Testis (tissue), 3 donors: ENCODE data around the gene SRSF8. TPM values are rescaled to one million over a fixed set of nuclear protein-coding genes. Genes with fewer than 3 reads are reported as not detected.

Experiments used
- DNase-seq: peaks from one replicate; pipeline ENCODE4 v3.0.0-alpha.2; 2019
- H3K27ac ChIP-seq, 2 donors: fragments of 200-600 bp; sonication (generic); one replicate each; pipeline ENCODE4 v1.5.1; 2019
- H3K27me3 ChIP-seq: fragments of 200-600 bp; sonication (generic); one replicate; pipeline ENCODE4 v1.5.1; 2019
- H3K36me3 ChIP-seq: fragments of 200-600 bp; sonication (generic); one replicate; pipeline ENCODE4 v1.5.1; 2017; ENCODE audit warnings: low read depth; ENCODE audit errors: missing control alignments
- H3K4me1 ChIP-seq: fragments of 200-600 bp; sonication (generic); one replicate; pipeline ENCODE4 v1.5.1; 2019
- H3K4me3 ChIP-seq, 2 donors: fragments of 200-600 bp; sonication (generic); one replicate each; pipeline ENCODE4 v1.5.1; 2017 to 2019
- H3K9me3 ChIP-seq: fragments of 200-600 bp; sonication (generic); one replicate; pipeline ENCODE4 v1.5.1; 2017
- CTCF ChIP-seq, 3 experiments: fragments of 450-650 bp in 2 of 3; fragments of 200-600 bp in 1 of 3; sonication (generic) in 1 of 3; IDR thresholded peaks; one replicate each; pipeline ENCODE4 v1.5.1; 2016 to 2019; ENCODE audit warnings: antibody characterized with exemption in 3 of 3, mild to moderate bottlenecking in 2 of 3, moderate library complexity in 1 of 3
- POLR2A ChIP-seq: fragments of 450-650 bp; IDR thresholded peaks from one replicate; pipeline ENCODE4 v1.6.1; 2017; ENCODE audit warnings: antibody characterized with exemption, mild to moderate bottlenecking, moderate library complexity
- WGBS, 2 donors: methylation state at CpG; one replicate each; pipeline ENCODE4 v1.1.5; 2018; 5-methylcytosine and 5-hydroxymethylcytosine counted together
- intact Hi-C: fragments of 100-400 bp; cut with DNase I; formaldehyde crosslinking; loops from one replicate; pipeline ENCODE4 v1.15.1; 2023; ENCODE audit warnings: low total_unique reads
- polyA plus RNA-seq: library from polyadenylated mRNA; stranded (reverse); fragments of 350-450 nt; fragmentation: Illumina TruSeq; extraction: RNeasy Lipid Tissue Mini Kit (QIAGEN cat#74804); gene quantifications from one replicate; pipeline ENCODE4 v1.2.3, GENCODE V29; 2014; ENCODE audit warnings: low read depth, low replicate concordance; ENCODE audit not compliant: insufficient read depth
- total RNA-seq, 2 donors: library from RNA; depleted of rRNA; stranded (reverse); fragments of >200 nt; gene quantifications; one replicate each; pipeline ENCODE4 v1.2.3, GENCODE V29; 2016

SRSF8 gene
- total and polyA plus RNA-seq, 3 donors from 2014 or later, result 30.0 to 37.2 (median 32.5) TPM

- intact Hi-C loops, result no loop called here
- Histone ChIP-seq H3K4me1 (peaks cover 24% of the 10 kb centered on the region), H3K36me3 (no peaks in the 10 kb centered on the region), H3K4me3 (no peak overlapping the region), H3K27ac (no peak overlapping the region), H3K9me3 (no peaks in the 10 kb centered on the region), H3K27me3 (no peaks in the 10 kb centered on the region)
- WGBS, 2 donors, result 48 to 59% methylated on average over 5 of the region's 5 CpGs
- TF ChIP-seq POLR2A, result no peak
- peak in 2 of 3 experiments; percentile 17 to 39 for TF ChIP-seq CTCF (IDR thresholded peaks at IDR 0.05)
- DNase-seq, result no peak
Measured at GRCh38 chr11:95092549-95093324, 26.0 kb downstream of the SRSF8 start.

GRCh38 chr11:95093548-95093947, 26.8 kb downstream of the SRSF8 start:
- Histone ChIP-seq H3K4me3 (no peak overlapping the region), H3K9me3 (no peaks in the 10 kb centered on the region), H3K27ac (no peak overlapping the region), H3K36me3 (no peaks in the 10 kb centered on the region), H3K27me3 (no peaks in the 10 kb centered on the region), H3K4me1 (peaks cover 24% of the 10 kb centered on the region)
- TF ChIP-seq POLR2A (no peak), CTCF (IDR thresholded peaks at IDR 0.05) (no peak)
- intact Hi-C loops, result no loop called here
- DNase-seq, result no peak
- 88 to 92% methylated on average over 3 of the region's 3 CpGs for WGBS, 2 donors

GRCh38 chr11:95095858-95096587, 29.3 kb downstream of the SRSF8 start:
- 80 to 83% methylated on average over 4 of the region's 4 CpGs for WGBS, 2 donors
- Histone ChIP-seq H3K27ac (no peak overlapping the region), H3K4me1 (peaks cover 14% of the 10 kb centered on the region), H3K27me3 (no peaks in the 10 kb centered on the region), H3K4me3 (no peak overlapping the region), H3K36me3 (no peaks in the 10 kb centered on the region), H3K9me3 (no peaks in the 10 kb centered on the region)
- intact Hi-C loops, result no loop called here
- TF ChIP-seq POLR2A (no peak), CTCF (IDR thresholded peaks at IDR 0.05) (no peak)
- no peak for DNase-seq

GRCh38 chr11:95097209-95097608, 30.5 kb downstream of the SRSF8 start:
- intact Hi-C loops, result no loop called here
- DNase-seq, result no peak
- TF ChIP-seq CTCF (IDR thresholded peaks at IDR 0.05) (no peak), POLR2A (no peak)
- no peak overlapping the region for H3K27ac ChIP-seq
- no peaks in the 10 kb centered on the region for H3K27me3 ChIP-seq
- 75 to 86% methylated on average over 3 of the region's 3 CpGs for WGBS, 2 donors
- no peak overlapping the region for H3K4me3 ChIP-seq
- peaks cover 8% of the 10 kb centered on the region for H3K4me1 ChIP-seq
- no peaks in the 10 kb centered on the region for H3K36me3 ChIP-seq
- H3K9me3 ChIP-seq, result no peaks in the 10 kb centered on the region
